Neural cell (in vitro differentiated cells): ENCODE data around the gene ZNF513. TPM values are rescaled to one million over a fixed set of nuclear protein-coding genes. Genes with fewer than 3 reads are reported as not detected.
"Not testable (repeated sequence)": the region's sequence is repeated elsewhere in the genome, so short reads cannot be mapped to it uniquely, and the experiment has no call there.

Experiments
- H2AFZ ChIP-seq: fragments of 200-600, 300-800 bp; sonication (generic), shearing (Covaris generic); 2 replicates; pipeline ENCODE4 v1.6.0; 2014; ENCODE audit warnings: low read depth, mild to moderate bottlenecking, antibody characterized with exemption, low read length, moderate library complexity
- H3F3A ChIP-seq: fragments of 200-600 bp; shearing (Covaris generic); 2 replicates; pipeline ENCODE4 v1.6.1; 2016; ENCODE audit warnings: mild to moderate bottlenecking, moderate library complexity, mixed read lengths, antibody characterized with exemption, low read length; ENCODE audit not compliant: insufficient read depth, poor library complexity, severe bottlenecking
- H3K27ac ChIP-seq: fragments of 200-600, 300-800 bp; sonication (generic), shearing (Covaris generic); 2 replicates; pipeline ENCODE4 v1.5.1; 2014; ENCODE audit warnings: mild to moderate bottlenecking, low read length, moderate library complexity
- H3K27me3 ChIP-seq: fragments of 300-800, 200-600 bp; sonication (generic), shearing (Covaris generic); 2 replicates; pipeline ENCODE4 v1.6.0; 2014; ENCODE audit warnings: mild to moderate bottlenecking, low read depth, low read length, moderate library complexity; ENCODE audit not compliant: insufficient read depth
- H3K36me3 ChIP-seq: fragments of 300-800, 200-600 bp; sonication (generic), shearing (Covaris generic); 2 replicates; pipeline ENCODE4 v1.5.1; 2014; ENCODE audit warnings: mild to moderate bottlenecking, antibody characterized with exemption, low read length, moderate library complexity; ENCODE audit not compliant: insufficient read depth
- H3K4me2 ChIP-seq: fragments of 300-800, 200-600 bp; sonication (generic), shearing (Covaris generic); 2 replicates; pipeline ENCODE4 v1.6.0; 2014; ENCODE audit warnings: mild to moderate bottlenecking, low read length
- H3K4me3 ChIP-seq: fragments of 300-800, 200-600 bp; sonication (generic), shearing (Covaris generic); 2 replicates; pipeline ENCODE4 v1.5.1; 2014; ENCODE audit warnings: mild to moderate bottlenecking, low read length, moderate library complexity
- H3K79me2 ChIP-seq: fragments of 200-600 bp; shearing (Covaris generic); replicated peaks from 2 replicates; pipeline ENCODE4 v1.6.0; 2014; ENCODE audit warnings: mild to moderate bottlenecking, low read length, moderate library complexity; ENCODE audit not compliant: insufficient read depth
- H3K9ac ChIP-seq: fragments of 300-800, 200-600 bp; sonication (generic), shearing (Covaris generic); 2 replicates; pipeline ENCODE4 v1.6.1; 2016; ENCODE audit warnings: mild to moderate bottlenecking, low read length, mixed read lengths
- H3K9me2 ChIP-seq: fragments of 200-600 bp; shearing (Covaris generic); 2 replicates; pipeline ENCODE4 v1.6.1; 2016; ENCODE audit warnings: mild to moderate bottlenecking, low read length, mixed read lengths; ENCODE audit not compliant: insufficient read depth
- H3K9me3 ChIP-seq: fragments of 200-600, 300-800 bp; sonication (generic), shearing (Covaris generic); 2 replicates; pipeline ENCODE4 v1.6.1; 2016; ENCODE audit warnings: mild to moderate bottlenecking, mixed run types, low read length, moderate library complexity, mixed read lengths
- H4K20me1 ChIP-seq: fragments of 200-600 bp; shearing (Covaris generic); 2 replicates; pipeline ENCODE4 v1.6.1; 2016; ENCODE audit warnings: mild to moderate bottlenecking, mixed run types; ENCODE audit not compliant: insufficient read depth
- CTCF ChIP-seq: fragments of 450-650 bp; IDR thresholded peaks from 2 replicates; pipeline ENCODE4 v1.5.1; 2014; ENCODE audit warnings: antibody characterized with exemption, mild to moderate bottlenecking, moderate library complexity; ENCODE audit not compliant: poor library complexity, severe bottlenecking
- EP300 ChIP-seq: fragments of 450-650 bp; conservative IDR thresholded peaks from 2 replicates; pipeline ENCODE4 v1.6.1; 2014; ENCODE audit warnings: antibody characterized with exemption, mild to moderate bottlenecking, moderate library complexity; ENCODE audit not compliant: poor library complexity, severe bottlenecking
- EZH2 ChIP-seq: fragments of 200-600, 300-800 bp; shearing (Covaris generic), sonication (generic); IDR thresholded peaks from 2 replicates; pipeline ENCODE4 v1.6.1; 2014; ENCODE audit warnings: antibody characterized with exemption, low read length, borderline replicate concordance, mild to moderate bottlenecking; ENCODE audit not compliant: insufficient read depth, poor library complexity, severe bottlenecking
- MXI1 ChIP-seq: fragments of 450-650 bp; conservative IDR thresholded peaks from 2 replicates; pipeline ENCODE4 v1.6.1; 2014; ENCODE audit warnings: antibody characterized with exemption, mild to moderate bottlenecking; ENCODE audit not compliant: poor library complexity, severe bottlenecking
- POLR2AphosphoS5 ChIP-seq: IDR thresholded peaks from 2 replicates; pipeline ENCODE4 v1.6.1; 2012
- RAD21 ChIP-seq: fragments of 450-650 bp; conservative IDR thresholded peaks from 2 replicates; pipeline ENCODE4 v1.6.1; 2014; ENCODE audit warnings: antibody characterized with exemption, mild to moderate bottlenecking, moderate library complexity
- REST ChIP-seq: IDR thresholded peaks from 2 replicates; pipeline ENCODE4 v1.6.1; 2012; ENCODE audit warnings: borderline replicate concordance
- SMC3 ChIP-seq: fragments of 450-650 bp; conservative IDR thresholded peaks from 2 replicates; pipeline ENCODE4 v1.6.1; 2014; ENCODE audit warnings: antibody characterized with exemption, mild to moderate bottlenecking, moderate library complexity; ENCODE audit not compliant: poor library complexity
- TAF1 ChIP-seq: IDR thresholded peaks from 2 replicates; pipeline ENCODE4 v1.6.1; 2012; ENCODE audit warnings: low read depth
- polyA plus RNA-seq: library from polyadenylated mRNA; depleted of rRNA; stranded (reverse); fragments of >200 nt; gene quantifications from 2 replicates; pipeline ENCODE4 v1.2.3, GENCODE V29; 2014

The ZNF513 gene
- polyA plus RNA-seq, 1 donor from 2014 or later, result 40.5 TPM

- Histone ChIP-seq H2AFZ (no peak overlapping the region), H3K27ac (no peak overlapping the region), H3K9ac (no peak overlapping the region), H4K20me1 (no peaks in the 10 kb centered on the region), H3K36me3 (no peaks in the 10 kb centered on the region), H3K27me3 (no peaks in the 10 kb centered on the region), H3K9me3 (no peaks in the 10 kb centered on the region), H3F3A (no peaks in the 10 kb centered on the region), H3K79me2 (peaks cover 46% of the 10 kb centered on the region), H3K4me3 (no peak overlapping the region), H3K4me2 (no peak overlapping the region), H3K9me2 (no peaks in the 10 kb centered on the region)
- no peak for TF ChIP-seq TAF1
- TF ChIP-seq MXI1, result no peak
- no peak for TF ChIP-seq POLR2AphosphoS5
- TF ChIP-seq SMC3, result no peak
- no peak for TF ChIP-seq REST
- TF ChIP-seq RAD21, result no peak
- no peak for TF ChIP-seq EP300
- no peak for TF ChIP-seq EZH2
- no peak for TF ChIP-seq CTCF
Measured at GRCh38 chr2:27353762-27354596, 26.6 kb downstream of the ZNF513 start.

- H3K79me2 ChIP-seq, result peaks cover 46% of the 10 kb centered on the region
- not testable (repeated sequence) for H3F3A ChIP-seq
Measured at GRCh38 chr2:27353386-27353761, 27.2 kb downstream of the ZNF513 start.

More at GRCh38 chr2:27353386-27353761, 27.2 kb downstream of the ZNF513 start:
- H3K4me3 ChIP-seq, H3K4me2 ChIP-seq, H2AFZ ChIP-seq, H3K9me3 ChIP-seq, H3K27ac ChIP-seq, H3K27me3 ChIP-seq, H3K9ac ChIP-seq, H3K36me3 ChIP-seq, H3K9me2 ChIP-seq, H4K20me1 ChIP-seq: not testable (repeated sequence)
